ENCODE results near the gene CCDC116.
"Not testable (repeated sequence)": the region's sequence is repeated elsewhere in the genome, so short reads cannot be mapped to it uniquely, and the experiment has no call there.

Gene CCDC116

GRCh38 chr22:21632237-21632895 is at the start of gene CCDC116:
Gene CCDC116, plus strand, starts transcription at chr22:21632760. Its CDS starts 422 bp downstream, at chr22:21633182.
- DNase-seq: no peak

- DNase-seq: no peak
Measured at GRCh38 chr22:21582801-21583740, 49.5 kb upstream of the CCDC116 start.

DNA sequence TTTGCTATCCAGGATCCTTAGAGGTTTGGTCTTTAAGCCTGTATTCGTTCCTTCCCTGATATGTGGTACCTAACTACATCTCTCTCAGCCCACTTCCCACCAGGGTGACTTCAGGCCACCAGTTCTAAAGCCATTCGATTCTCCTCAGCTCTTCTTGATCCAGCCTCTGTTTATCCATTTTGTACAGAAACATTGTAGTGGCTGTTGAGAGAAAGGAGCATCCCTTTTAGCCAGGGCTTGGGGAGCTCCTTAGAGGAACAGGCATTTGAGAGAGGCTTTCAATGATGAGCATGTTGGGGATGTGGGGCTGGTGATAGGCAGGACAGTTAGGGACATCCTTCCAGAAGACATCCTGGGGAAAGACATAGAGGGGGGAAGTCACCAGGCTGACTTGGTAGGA is 47.2 kb upstream of the CCDC116 start:
- no peak for DNase-seq

DNA sequence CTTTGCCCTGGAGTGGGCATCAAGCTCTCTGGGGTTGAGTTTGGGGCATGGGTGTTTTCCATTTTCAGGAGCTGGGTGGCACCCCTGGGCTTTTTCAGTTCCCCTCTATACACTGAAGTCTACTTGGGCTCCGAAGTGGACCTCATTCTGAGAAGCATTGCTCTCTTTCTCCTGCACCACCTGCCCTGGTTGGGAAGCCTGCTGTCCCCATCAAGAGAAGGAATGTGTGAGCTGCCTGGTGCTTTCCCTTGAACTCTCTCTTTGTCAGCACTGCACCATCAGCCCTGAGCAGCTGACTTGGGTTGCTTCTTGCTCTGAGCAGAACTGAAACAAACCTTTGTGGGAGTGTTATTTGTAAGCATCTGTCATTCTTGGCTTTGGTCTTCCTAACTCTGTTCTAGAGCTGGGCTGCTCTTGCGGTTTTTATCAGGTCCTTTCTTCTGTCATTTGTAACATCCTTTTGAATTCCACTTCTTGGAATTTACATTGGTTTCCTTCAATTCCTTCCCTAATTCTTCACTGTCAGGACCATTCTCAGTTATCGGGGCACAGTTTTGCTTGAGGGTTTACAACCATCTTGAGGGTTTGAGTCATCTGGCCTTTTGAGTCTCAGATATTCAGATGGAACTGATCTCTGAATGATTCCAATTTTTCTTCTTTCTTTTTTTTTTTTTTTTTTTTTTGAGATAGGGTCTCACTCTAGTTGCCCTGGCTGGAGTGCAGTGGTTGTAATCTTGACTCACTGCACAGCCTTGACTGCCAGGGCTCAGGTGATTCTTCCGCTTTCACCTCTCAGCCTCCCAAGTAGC is 44.6 kb upstream of the CCDC116 start:
- no peak for DNase-seq

DNA sequence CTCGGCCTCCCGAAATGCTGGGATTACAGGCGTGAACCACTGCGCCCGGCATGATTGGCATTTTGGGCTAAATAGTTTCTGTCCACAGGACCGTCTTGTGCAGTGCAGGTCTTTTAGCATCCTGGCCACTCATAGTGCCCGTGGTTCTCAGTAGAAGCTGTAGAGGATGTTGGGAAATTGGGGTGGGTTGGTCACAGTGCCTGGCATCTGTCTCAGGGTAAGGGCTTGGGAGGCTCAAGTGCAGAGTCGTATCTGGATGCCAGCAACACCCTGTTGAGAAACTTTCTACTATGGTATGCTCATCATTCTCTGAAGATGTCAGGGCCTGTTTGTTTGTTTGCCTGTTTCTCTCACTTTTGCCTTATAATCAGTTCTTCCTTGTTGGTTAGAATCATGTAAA is 43.2 kb upstream of the CCDC116 start:
- no peak for DNase-seq

- no peak for DNase-seq
Measured at GRCh38 chr22:21590809-21591641, 41.5 kb upstream of the CCDC116 start.

- DNase-seq: no peak
Measured at GRCh38 chr22:21591695-21592094, 40.9 kb upstream of the CCDC116 start.

DNA sequence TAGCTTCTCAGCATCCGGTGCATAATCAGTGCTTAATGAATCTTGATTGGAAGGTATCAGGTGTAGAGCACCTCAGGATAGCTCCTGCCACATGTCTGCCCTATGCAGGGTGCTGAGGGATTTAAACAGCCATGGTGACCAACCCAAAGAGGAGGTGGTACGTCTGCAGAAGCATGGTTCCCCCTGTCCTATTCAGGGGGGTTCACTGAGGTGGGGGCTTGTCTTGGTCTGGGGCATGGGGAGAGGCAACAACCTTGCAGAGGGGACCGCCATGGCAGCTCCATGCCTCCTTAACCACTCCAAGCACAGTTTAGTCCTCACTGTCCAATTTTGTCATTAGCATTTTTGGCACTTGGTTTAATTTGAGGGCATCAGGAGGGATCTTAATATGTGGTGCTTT is 40.1 kb upstream of the CCDC116 start:
- no peak for DNase-seq

- DNase-seq: no peak
Measured at GRCh38 chr22:21593406-21594232, 38.9 kb upstream of the CCDC116 start.

DNA sequence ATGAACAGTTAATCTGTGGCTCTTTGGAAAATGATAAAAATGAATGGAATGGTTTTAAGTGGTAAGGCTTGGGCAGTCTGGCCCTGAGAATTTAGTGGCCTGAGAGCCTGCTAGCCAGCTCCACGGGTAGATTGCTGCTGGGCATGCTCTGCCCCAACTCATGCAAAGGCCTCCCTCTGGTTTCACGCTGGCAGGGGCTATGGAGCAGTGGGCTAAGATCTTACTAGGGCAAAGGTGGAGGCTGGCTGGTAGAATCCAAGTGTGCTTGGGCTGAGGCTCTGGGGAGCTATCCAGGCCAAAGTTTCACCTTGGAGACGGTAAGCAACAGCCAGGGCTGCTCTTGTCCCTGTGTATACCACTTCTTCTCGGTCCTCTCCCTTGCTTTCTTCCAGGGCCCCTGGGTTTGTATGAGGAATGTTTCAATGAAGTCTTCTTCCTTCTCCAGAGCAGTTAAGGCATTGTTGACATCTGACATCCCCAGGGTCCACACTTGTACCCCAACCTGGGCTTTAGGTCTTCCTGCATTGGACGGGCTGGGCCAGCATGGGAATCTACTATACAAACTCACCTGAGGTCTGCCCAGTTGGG is 37.6 kb upstream of the CCDC116 start:
- no peak for DNase-seq

DNA sequence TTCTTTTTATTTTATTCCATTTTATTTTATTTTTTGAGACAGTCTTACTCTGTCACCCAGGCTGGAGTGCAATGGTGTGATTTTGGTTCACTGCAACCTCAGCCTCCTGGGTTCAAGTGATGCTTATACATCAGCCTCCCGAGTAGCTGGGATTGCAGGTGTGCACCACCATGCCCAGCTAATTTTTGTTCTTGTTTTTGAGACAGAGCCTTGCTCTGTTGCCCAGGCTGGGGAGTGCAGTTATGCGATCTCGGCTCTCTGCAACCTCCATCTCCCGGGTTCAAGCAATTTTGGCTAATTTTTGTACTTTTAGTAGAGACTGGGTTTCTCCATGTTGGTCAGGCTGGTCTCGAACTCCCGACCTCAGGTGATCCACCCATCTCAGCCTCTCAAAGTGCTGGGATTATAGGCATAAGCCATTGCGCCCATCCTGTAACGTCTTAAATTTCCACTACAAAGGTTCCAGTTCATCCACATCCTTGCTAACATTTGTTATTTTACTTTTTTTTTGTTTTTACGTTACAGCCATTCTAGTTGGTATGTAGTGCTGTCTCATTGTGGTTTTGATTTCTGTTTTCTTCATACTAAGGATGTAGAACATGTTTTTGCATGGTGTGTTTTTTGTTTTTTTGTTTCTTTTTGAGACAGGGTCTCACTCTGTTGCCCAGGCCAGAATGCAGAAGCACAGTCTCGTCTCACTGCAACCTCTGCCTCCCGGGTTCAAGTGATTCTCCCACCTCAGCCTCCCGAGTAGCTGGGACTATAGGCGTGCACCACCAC is 36.0 kb upstream of the CCDC116 start:
- not testable (repeated sequence) for DNase-seq

DNA sequence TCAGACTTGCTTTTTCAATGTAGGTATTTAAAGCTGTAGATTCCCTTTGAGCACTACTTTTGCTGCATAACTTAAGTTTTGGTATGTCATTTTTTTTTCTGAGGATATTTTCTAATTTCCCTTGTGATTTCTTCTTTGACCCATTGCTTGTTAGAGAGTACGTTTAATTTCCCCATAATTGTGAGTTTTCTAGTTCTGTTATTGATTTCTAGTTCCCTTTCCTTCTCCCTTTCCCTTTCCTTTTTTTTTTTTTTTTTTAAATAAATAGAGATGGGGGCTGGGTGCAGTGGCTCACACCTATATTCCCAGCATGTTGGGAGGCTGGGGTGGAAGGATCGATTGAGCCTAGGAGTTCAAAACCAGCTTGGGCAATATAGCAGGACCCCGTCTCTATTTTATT is 34.3 kb upstream of the CCDC116 start:
- no peak for DNase-seq

GRCh38 chr22:21599053-21599893 is 33.3 kb upstream of the CCDC116 start:
- DNase-seq: no peak

DNA sequence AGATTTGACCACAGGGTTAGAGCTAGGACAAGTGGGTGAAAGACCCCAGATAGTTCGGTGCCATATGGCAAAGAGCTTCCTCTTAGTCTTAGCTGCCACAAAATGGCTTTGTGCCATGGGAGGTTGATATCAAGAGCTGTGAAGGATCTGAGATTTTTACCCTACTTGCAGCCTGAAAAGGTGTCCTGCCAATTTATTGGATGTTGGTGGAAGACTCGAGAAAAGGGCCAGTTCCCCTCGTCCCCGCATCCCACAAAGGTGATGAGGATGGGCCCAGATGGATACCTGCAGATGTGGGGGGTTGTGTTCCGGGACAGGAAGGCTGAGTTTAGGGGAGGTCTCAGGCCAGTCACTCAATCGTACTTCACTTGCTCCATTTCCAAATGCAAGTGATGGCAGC is 30.0 kb upstream of the CCDC116 start:
- no peak for DNase-seq

DNA sequence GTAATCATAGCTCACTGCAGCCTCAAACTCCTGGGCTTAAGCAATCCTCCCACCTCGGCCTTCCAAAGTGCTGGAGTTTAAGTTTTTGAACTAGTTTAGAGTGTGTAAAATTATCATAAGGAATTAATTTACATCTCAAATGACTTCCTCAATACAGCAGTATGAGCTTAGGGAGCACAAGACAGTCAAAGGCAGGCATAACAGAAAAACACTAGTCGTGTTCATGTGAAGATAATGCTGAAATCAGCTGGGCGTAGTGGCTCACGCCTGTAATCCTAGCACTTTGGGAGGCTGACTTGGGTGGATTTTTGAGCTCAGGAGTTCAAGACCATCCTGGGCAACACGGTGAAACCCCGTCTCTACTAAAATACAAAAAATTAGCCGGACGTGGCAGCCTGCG is 28.6 kb upstream of the CCDC116 start:
- DNase-seq: no peak

- DNase-seq: no peak
Measured at GRCh38 chr22:21605887-21606564, 26.5 kb upstream of the CCDC116 start.

- DNase-seq: peak; percentile 23
Measured at GRCh38 chr22:21606775-21607174, 25.8 kb upstream of the CCDC116 start.

- not testable (repeated sequence) for DNase-seq
Measured at GRCh38 chr22:21609556-21610157, 22.9 kb upstream of the CCDC116 start.
